K562 (cell line): ENCODE data around the gene EOMES. TPM values are rescaled to one million over a fixed set of nuclear protein-coding genes. Genes with fewer than 3 reads are reported as not detected.

ENCODE experiments used
- ATAC-seq: fragments of 200-7000 bp; cut with Tn5 transposase; 3 replicates; pipeline ENCODE4 v1.9.1; 2020; ENCODE audit warnings: moderate library complexity
- BruUV-seq: library from RNA; stranded (reverse); fragments of 400-500 nt; replicated peaks from 2 replicates; lab custom pipeline; 2021; lab: Mats Ljungman, UMichigan
- CTCF ChIA-PET: fragments of 300-600 bp; formaldehyde crosslinking; extraction: SDS; loops from one replicate; lab custom pipeline; 2021; ENCODE audit warnings: low intra/inter-chr PET ratio; lab: Yijun Ruan, JAX
- POLR2A ChIA-PET: fragments of 300-600, 350-650 bp; sonication (Branson Sonifier 250); formaldehyde crosslinking; extraction: SDS; loops from one replicate; lab custom pipeline; 2021; ENCODE audit warnings: antibody characterized with exemption, inconsistent platforms; lab: Yijun Ruan, JAX
- DNase-seq, 4 experiments: peaks; one replicate each; pipeline versions ENCODE4 v3.0.0 to v3.0.0-alpha.2; 2011 to 2018; ENCODE audit warnings: low spot score in 3 of 4, mixed read lengths in 3 of 4; ENCODE audit errors: extremely low read depth in 1 of 4
- FAIRE-seq: peaks from 2 replicates; lab custom pipeline; 2011; peaks lifted over from hg19 to GRCh38; lab: Jason Lieb, UNC
- H2AFZ ChIP-seq: 2 replicates; pipeline ENCODE4 v1.6.0; 2011; ENCODE audit warnings: low read depth, low read length, control low read depth, inconsistent platforms
- H3K27ac ChIP-seq: fragments of 200-600 bp; 3 replicates; pipeline ENCODE4 v1.8.0; 2011; ENCODE audit warnings: low read depth, mild to moderate bottlenecking, control low read depth, inconsistent platforms, low read length, moderate library complexity, mixed read lengths; ENCODE audit errors: extremely low read depth
- H3K27me3 ChIP-seq, 2 experiments: fragments of 300-600 bp in 1 of 2; 2 replicates in 1 of 2; 3 replicates in 1 of 2; pipeline versions ENCODE4 v1.6.0 to v1.8.0; 2011; ENCODE audit warnings: inconsistent platforms in 2 of 2, low read length in 2 of 2, mild to moderate bottlenecking in 1 of 2, mixed read lengths in 1 of 2, moderate library complexity in 1 of 2; ENCODE audit not compliant: control insufficient read depth in 2 of 2, insufficient read depth in 2 of 2
- H3K36me3 ChIP-seq: fragments of 300-600 bp; 3 replicates; pipeline ENCODE4 v1.8.0; 2011; ENCODE audit warnings: mild to moderate bottlenecking, low read length, inconsistent platforms; ENCODE audit not compliant: control insufficient read depth, insufficient read depth
- H3K4me1 ChIP-seq, 2 experiments: fragments of 200-600 bp in 1 of 2; replicated peaks in 1 of 2; 2 replicates in 1 of 2; 3 replicates in 1 of 2; pipeline versions ENCODE4 v1.5.1 to v1.8.0; 2011; ENCODE audit warnings: inconsistent platforms in 2 of 2, low read length in 2 of 2, mild to moderate bottlenecking in 1 of 2, mixed read lengths in 1 of 2, moderate library complexity in 1 of 2; ENCODE audit not compliant: control insufficient read depth in 2 of 2, insufficient read depth in 2 of 2
- H3K4me2 ChIP-seq: 2 replicates; pipeline ENCODE4 v1.6.1; 2011; ENCODE audit warnings: low read length, control low read depth, inconsistent platforms, mixed read lengths; ENCODE audit not compliant: insufficient read depth
- H3K4me3 ChIP-seq: fragments of 200-600 bp; sonication (generic), shearing (Covaris generic); 2 replicates; pipeline ENCODE4 v1.5.1; 2016; ENCODE audit warnings: control low read depth, inconsistent platforms
- H3K79me2 ChIP-seq: fragments of 200-600 bp; 3 replicates; pipeline ENCODE4 v1.8.0; 2011; ENCODE audit warnings: low read length, inconsistent platforms; ENCODE audit not compliant: control insufficient read depth, insufficient read depth
- H3K9ac ChIP-seq, 2 experiments: 2 replicates each; pipeline versions ENCODE4 v1.6.0 to v1.6.1; 2011; ENCODE audit warnings: low read depth in 2 of 2, low read length in 2 of 2, control low read depth in 1 of 2, inconsistent platforms in 1 of 2, mild to moderate bottlenecking in 1 of 2, mixed read lengths in 1 of 2; ENCODE audit not compliant: insufficient read depth in 1 of 2
- H3K9me1 ChIP-seq: one replicate; pipeline ENCODE4 v1.6.0; 2011; ENCODE audit warnings: inconsistent platforms, mild to moderate bottlenecking, low read length, moderate library complexity; ENCODE audit not compliant: control insufficient read depth, insufficient read depth
- H3K9me3 ChIP-seq: replicated peaks from 2 replicates; pipeline ENCODE4 v1.5.1; 2011; ENCODE audit warnings: low read depth, low read length, inconsistent platforms; ENCODE audit not compliant: control insufficient read depth, insufficient read depth
- H4K20me1 ChIP-seq: replicated peaks from 2 replicates; pipeline ENCODE4 v1.6.1; 2011; ENCODE audit warnings: low read length, inconsistent platforms, mixed read lengths; ENCODE audit not compliant: control insufficient read depth, insufficient read depth
- COPS2 ChIP-seq: fragments of 450-650 bp; conservative IDR thresholded peaks from 2 replicates; pipeline ENCODE4 v1.6.1; 2016; ENCODE audit warnings: mild to moderate bottlenecking, moderate library complexity
- EZH2 ChIP-seq: IDR thresholded peaks from 2 replicates; pipeline ENCODE4 v1.6.1; 2012; ENCODE audit warnings: low read depth, mild to moderate bottlenecking, inconsistent platforms, low read length, borderline replicate concordance
- GABPB1 ChIP-seq: sonication (generic); formaldehyde crosslinking; IDR thresholded peaks from 2 replicates; pipeline ENCODE4 v1.8.0; 2022; ENCODE audit warnings: mild to moderate bottlenecking, missing genetic modification reagents
- MAFG ChIP-seq: fragments of 450-650 bp; conservative IDR thresholded peaks from 2 replicates; pipeline ENCODE4 v1.6.1; 2016; ENCODE audit warnings: missing genetic modification characterization, missing compliant biosample characterization
- SMAD2 ChIP-seq: fragments of 150-350 bp; IDR thresholded peaks from 2 replicates; pipeline ENCODE4 v1.6.1; 2014; ENCODE audit warnings: low read depth, mild to moderate bottlenecking, low read length
- SNRNP70 ChIP-seq: fragments of 200-400 bp; formaldehyde crosslinking; optimal IDR thresholded peaks from 2 replicates; pipeline ENCODE3; 2017; ENCODE audit warnings: low read depth, low read length
- TAF7 ChIP-seq: fragments of 450-650 bp; IDR thresholded peaks from 2 replicates; pipeline ENCODE4 v1.6.1; 2016; ENCODE audit warnings: missing genetic modification characterization, missing compliant biosample characterization
- TOE1 ChIP-seq, 2 experiments: fragments of 450-650 bp in 1 of 2; sonication (generic) in 1 of 2; formaldehyde crosslinking in 1 of 2; IDR thresholded peaks; 2 replicates each; pipeline versions ENCODE4 v1.7.1 to v1.8.0; 2016 to 2022; ENCODE audit warnings: borderline replicate concordance in 2 of 2, mild to moderate bottlenecking in 2 of 2, antibody characterized with exemption in 1 of 2, inconsistent platforms in 1 of 2, low read depth in 1 of 2, missing genetic modification reagents in 1 of 2, moderate library complexity in 1 of 2
- YY1 ChIP-seq, 3 experiments: IDR thresholded peaks; 2 replicates each; pipeline ENCODE4 v1.6.1; 2011; ENCODE audit warnings: low read length in 2 of 3, mild to moderate bottlenecking in 2 of 3, moderate library complexity in 2 of 3, borderline replicate concordance in 1 of 3, control low read depth in 1 of 3, low read depth in 1 of 3; ENCODE audit not compliant: insufficient read depth in 3 of 3, insufficient replicate concordance in 2 of 3, control insufficient read depth in 1 of 3, insufficient read length in 1 of 3; ENCODE audit errors: extremely low read depth in 1 of 3
- ZFX ChIP-seq: sonication (generic); formaldehyde crosslinking; IDR thresholded peaks from 2 replicates; pipeline ENCODE4 v1.8.0; 2022; ENCODE audit warnings: mild to moderate bottlenecking, missing genetic modification reagents, moderate library complexity
- ZKSCAN1 ChIP-seq: fragments of 150-350 bp; IDR thresholded peaks from 2 replicates; pipeline ENCODE4 v1.6.1; 2016; ENCODE audit warnings: low read depth, low read length
- ZNF184 ChIP-seq: sonication (generic); formaldehyde crosslinking; IDR thresholded peaks from 2 replicates; pipeline ENCODE4 v1.5.0; 2020; ENCODE audit warnings: missing genetic modification reagents
- WGBS: fragments of 100-300 bp; shearing (Covaris generic); methylation state at CpG from one replicate; pipeline ENCODE4 v1.1.6; 2016; ENCODE audit warnings: low coverage, mixed read lengths; ENCODE audit not compliant: insufficient coverage; ENCODE audit errors: missing lambda C conversion rate; 5-methylcytosine and 5-hydroxymethylcytosine counted together
- in situ Hi-C: fragments of 300-500 bp; cut with MboI; formaldehyde crosslinking; loops from 4 replicates; pipeline ENCODE4 v1.15.0; 2018; ENCODE audit warnings: inconsistent platforms, mixed read lengths
- intact Hi-C: fragments of 100-400 bp; cut with micrococcal nuclease; formaldehyde crosslinking; loops from 2 replicates; pipeline ENCODE4 v1.14.2; 2022
- polyA plus RNA-seq, 8 experiments: library from polyadenylated mRNA; depleted of rRNA in 4 of 8; stranded (reverse) in 5 of 8; unstranded in 3 of 8; fragments of >200 nt; fragmentation: Nextera tagmentation in 2 of 8; fragmentation: Illumina TruSeq in 1 of 8; extraction: Ambion mirVana in 2 of 8; extraction: Trizol in 1 of 8; gene quantifications; 2 replicates each; pipeline versions ENCODE4 v1.2.1 to v1.2.3, GENCODE V29; 2011 to 2014; ENCODE audit warnings: inconsistent platforms in 1 of 8, missing spikeins in 1 of 8
- total RNA-seq, 7 experiments: library from RNA; depleted of rRNA in 6 of 7; stranded (reverse); fragments of >200 nt in 6 of 7; fragmentation: Illumina TruSeq in 2 of 7; extraction: Trizol in 2 of 7; gene quantifications; 2 replicates each; pipeline versions ENCODE4 v1.2.1 to v1.2.3, GENCODE V29; 2011 to 2021; ENCODE audit warnings: low replicate concordance in 1 of 7
- TF ChIP-seq, protein P1 (sequence below): sonication (generic); formaldehyde crosslinking; IDR thresholded peaks from 2 replicates; pipeline ENCODE4 v1.5.0; 2020; ENCODE audit warnings: missing genetic modification reagents
- TF ChIP-seq, protein P2 (sequence below): sonication (generic); formaldehyde crosslinking; IDR thresholded peaks from 2 replicates; pipeline ENCODE4 v1.8.1; 2023; ENCODE audit warnings: mild to moderate bottlenecking, missing genetic modification reagents
- TF ChIP-seq, protein P3 (sequence below): sonication (generic); formaldehyde crosslinking; IDR thresholded peaks from 2 replicates; pipeline ENCODE4 v1.8.0; 2022; ENCODE audit warnings: mild to moderate bottlenecking, missing genetic modification reagents
- TF ChIP-seq, protein P4 (sequence below): IDR thresholded peaks from 2 replicates; pipeline ENCODE4 v1.6.1; 2012; ENCODE audit warnings: low read depth, low read length, improper control_type of control experiment, borderline replicate concordance

Gene EOMES
- total and polyA plus RNA-seq, 9 of the 15 experiments (the other 6 are each of a cell fraction or from before 2014, with no cell fraction given): 0.07 TPM; not detected in 8

DNA sequence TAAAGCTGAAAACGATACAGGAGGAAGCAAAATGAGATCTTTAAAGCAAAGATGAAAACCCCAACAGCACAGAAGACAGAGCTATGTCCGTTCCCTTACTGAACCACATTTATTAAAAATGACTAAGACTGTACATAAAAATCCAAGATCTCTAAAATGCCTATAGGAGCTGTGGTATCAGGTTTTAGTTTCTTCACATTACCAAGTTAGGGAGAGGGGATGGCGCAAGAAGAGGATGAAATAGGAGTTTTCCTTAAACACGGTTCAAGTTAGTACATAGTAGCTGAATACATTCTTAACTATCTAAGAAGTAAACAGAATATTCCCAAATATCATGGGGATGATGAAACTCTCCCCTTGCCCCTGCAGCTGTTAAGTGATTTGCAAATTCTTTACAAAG lies 6.3 kb downstream of the EOMES start (continued):
- TF ChIP-seq, protein P1, sequence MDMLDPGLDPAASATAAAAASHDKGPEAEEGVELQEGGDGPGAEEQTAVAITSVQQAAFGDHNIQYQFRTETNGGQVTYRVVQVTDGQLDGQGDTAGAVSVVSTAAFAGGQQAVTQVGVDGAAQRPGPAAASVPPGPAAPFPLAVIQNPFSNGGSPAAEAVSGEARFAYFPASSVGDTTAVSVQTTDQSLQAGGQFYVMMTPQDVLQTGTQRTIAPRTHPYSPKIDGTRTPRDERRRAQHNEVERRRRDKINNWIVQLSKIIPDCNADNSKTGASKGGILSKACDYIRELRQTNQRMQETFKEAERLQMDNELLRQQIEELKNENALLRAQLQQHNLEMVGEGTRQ (CRISPR knock-in tag): no peak

DNA sequence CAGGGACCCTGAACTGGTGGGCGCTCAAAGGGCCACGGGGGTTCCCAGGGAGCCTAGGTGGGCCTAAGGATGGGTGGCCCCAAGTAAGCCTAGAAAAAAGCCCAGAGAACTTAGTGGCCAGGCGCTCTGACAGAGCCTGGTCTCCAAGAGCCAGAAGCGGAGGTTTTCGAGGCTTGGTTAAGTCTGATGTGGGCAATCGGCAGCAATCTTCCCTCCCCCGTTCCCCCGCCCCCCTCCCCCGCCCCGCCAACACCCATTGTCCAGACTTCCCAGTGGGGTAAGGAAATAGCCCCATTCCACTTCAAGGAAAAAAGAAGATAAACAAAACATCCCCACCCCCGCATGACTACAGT lies 6.7 kb downstream of the EOMES start:
- BruUV-seq: no TSS peak
- no peaks in the 10 kb centered on the region for H3K79me2 ChIP-seq
- POLR2A ChIA-PET: interaction anchor here (0.5 kb wide), 1 partner anchor 1419 kb away, joined by 4 read pairs; no protein-coding TSS in a partner anchor
- H3K4me2 ChIP-seq: no peak overlapping the region
- 0% methylated on average over 3 of the region's 11 CpGs for WGBS
- in situ Hi-C loops (loop anchor here (10.0 kb wide), 1 partner anchor 619 kb away; no protein-coding TSS in a partner anchor), intact Hi-C loops (no loop called here)
- no peak overlapping the region for H3K27ac ChIP-seq
- no peaks in the 10 kb centered on the region for H4K20me1 ChIP-seq
- no peak overlapping the region for H2AFZ ChIP-seq
- no peak for ATAC-seq
- DNase-seq: no peak
- peaks cover 0 to 4% of the 10 kb centered on the region in 2 experiments; a peak in 1 of 5 replicates for H3K4me1 ChIP-seq
- no peaks in the 10 kb centered on the region for H3K9me1 ChIP-seq
- no peaks in the 10 kb centered on the region for H3K9me3 ChIP-seq
- FAIRE-seq: no peak
- peaks cover 12 to 34% of the 10 kb centered on the region in 2 experiments; a peak in 3 of 5 replicates for H3K27me3 ChIP-seq
- no peak overlapping the region for H3K4me3 ChIP-seq
- no peaks in the 10 kb centered on the region for H3K36me3 ChIP-seq
- H3K9ac ChIP-seq: no peak overlapping the region
- CTCF ChIA-PET: no interaction called here
- TF ChIP-seq SNRNP70 (no peak), ZNF184 (CRISPR knock-in tag) (no peak), TAF7 (tag) (no peak), EZH2 (no peak), YY1 (IDR thresholded peaks at IDR 0.05; ENCODE audit: borderline replicate concordance in 1 of 3, control insufficient read depth in 1 of 3, extremely low read depth in 1 of 3, insufficient read depth in 3 of 3, insufficient read length in 1 of 3, insufficient replicate concordance in 2 of 3, low read depth in 1 of 3, low read length in 2 of 3) (no peak), COPS2 (no peak), TOE1 (IDR thresholded peaks at IDR 0.05; ENCODE audit: borderline replicate concordance) (no peak), TOE1 (CRISPR knock-in tag; IDR thresholded peaks at IDR 0.05; ENCODE audit: borderline replicate concordance, low read depth) (no peak), GABPB1 (CRISPR knock-in tag) (no peak), ZFX (CRISPR knock-in tag) (no peak), MAFG (no peak), SMAD2 (no peak), ZKSCAN1 (no peak)
- TF ChIP-seq, protein P2, sequence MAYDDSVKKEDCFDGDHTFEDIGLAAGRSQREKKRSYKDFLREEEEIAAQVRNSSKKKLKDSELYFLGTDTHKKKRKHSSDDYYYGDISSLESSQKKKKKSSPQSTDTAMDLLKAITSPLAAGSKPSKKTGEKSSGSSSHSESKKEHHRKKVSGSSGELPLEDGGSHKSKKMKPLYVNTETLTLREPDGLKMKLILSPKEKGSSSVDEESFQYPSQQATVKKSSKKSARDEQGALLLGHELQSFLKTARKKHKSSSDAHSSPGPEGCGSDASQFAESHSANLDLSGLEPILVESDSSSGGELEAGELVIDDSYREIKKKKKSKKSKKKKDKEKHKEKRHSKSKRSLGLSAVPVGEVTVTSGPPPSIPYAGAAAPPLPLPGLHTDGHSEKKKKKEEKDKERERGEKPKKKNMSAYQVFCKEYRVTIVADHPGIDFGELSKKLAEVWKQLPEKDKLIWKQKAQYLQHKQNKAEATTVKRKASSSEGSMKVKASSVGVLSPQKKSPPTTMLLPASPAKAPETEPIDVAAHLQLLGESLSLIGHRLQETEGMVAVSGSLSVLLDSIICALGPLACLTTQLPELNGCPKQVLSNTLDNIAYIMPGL (CRISPR knock-in tag): no peak
- TF ChIP-seq, protein P3, sequence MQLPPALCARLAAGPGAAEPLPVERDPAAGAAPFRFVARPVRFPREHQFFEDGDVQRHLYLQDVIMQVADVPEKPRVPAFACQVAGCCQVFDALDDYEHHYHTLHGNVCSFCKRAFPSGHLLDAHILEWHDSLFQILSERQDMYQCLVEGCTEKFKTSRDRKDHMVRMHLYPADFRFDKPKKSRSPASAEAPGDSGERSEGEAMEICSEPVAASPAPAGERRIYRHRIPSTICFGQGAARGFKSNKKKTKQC (CRISPR knock-in tag): no peak
- TF ChIP-seq, protein P4, sequence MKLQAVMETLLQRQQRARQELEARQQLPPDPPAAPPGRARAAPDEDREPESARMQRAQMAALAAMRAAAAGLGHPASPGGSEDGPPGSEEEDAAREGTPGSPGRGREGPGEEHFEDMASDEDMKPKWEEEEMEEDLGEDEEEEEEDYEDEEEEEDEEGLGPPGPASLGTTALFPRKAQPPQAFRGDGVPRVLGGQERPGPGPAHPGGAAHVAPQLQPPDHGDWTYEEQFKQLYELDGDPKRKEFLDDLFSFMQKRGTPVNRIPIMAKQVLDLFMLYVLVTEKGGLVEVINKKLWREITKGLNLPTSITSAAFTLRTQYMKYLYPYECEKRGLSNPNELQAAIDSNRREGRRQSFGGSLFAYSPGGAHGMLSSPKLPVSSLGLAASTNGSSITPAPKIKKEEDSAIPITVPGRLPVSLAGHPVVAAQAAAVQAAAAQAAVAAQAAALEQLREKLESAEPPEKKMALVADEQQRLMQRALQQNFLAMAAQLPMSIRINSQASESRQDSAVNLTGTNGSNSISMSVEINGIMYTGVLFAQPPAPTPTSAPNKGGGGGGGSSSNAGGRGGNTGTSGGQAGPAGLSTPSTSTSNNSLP: no peak
